Non-pigmented ciliary epithelial cell (primary cell): Measurements from ENCODE around the gene CDKN2AIP.
"Not testable (repeated sequence)": the region's sequence is repeated elsewhere in the genome, so short reads cannot be mapped to it uniquely, and the experiment has no call there.

ENCODE experiments used
- DNase-seq: peaks from one replicate; pipeline ENCODE4 v3.0.0-alpha.2; 2010; ENCODE audit warnings: low read depth

Gene CDKN2AIP

GRCh38 chr4:183413234-183414200 is 30.9 kb upstream of the CDKN2AIP start:
- DNase-seq: no peak

- DNase-seq: no peak
Measured at GRCh38 chr4:183416879-183417755, 27.3 kb upstream of the CDKN2AIP start.

DNA sequence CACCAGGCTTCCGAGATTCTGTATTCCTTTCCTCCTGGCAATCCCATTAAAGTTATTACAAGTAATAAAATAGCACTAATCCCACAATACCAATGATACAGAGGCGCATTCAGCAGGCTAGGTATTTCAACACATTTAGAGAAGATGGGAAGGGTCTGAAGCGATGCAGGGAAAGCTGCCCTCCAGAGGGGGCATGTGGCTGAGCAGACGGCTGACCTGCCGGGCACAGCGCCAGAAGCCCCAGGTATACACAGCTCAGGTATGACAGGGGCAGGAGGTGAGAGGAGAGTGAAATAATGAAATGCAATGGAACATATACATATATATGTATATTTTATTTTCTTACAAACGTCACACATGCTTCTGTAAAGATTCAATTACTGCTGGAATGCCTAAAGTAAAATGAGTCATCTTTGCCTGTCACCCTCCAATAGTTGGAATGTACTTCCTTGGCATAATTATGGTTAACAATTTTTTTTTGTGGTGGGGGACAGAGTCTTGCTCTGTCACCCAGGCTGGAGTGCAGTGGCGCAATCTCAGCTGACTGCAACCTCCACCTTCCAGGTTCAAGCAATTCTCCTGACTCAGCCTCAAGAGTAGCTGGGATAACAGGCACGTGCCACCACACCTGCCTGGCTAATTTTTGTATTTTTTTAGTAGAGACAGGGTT is 21.3 kb upstream of the CDKN2AIP start:
- no peak for DNase-seq

GRCh38 chr4:183424109-183424744 is 20.2 kb upstream of the CDKN2AIP start:
- DNase-seq: no peak

- DNase-seq: no peak
Measured at GRCh38 chr4:183426507-183426906, 17.9 kb upstream of the CDKN2AIP start.

DNA sequence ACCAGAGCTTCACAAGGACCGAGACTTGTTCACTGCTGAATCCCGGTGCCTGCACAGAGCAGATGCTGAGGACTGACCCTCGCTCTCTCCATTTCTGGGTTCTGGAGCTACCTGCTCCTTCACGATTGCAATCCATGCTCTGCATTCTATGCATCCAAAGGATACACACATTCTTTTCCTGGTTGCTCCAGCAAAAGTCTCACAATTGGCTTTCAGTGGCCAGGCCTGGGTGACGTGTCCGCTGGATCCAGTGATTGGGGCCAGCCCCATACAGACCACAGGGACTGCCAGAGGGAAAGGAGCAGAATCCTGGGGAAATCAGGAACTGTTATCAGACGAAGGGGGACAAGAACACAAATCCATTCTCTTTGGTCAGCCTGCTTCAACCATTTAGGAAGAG is 14.9 kb upstream of the CDKN2AIP start:
- no peak for DNase-seq

GRCh38 chr4:183430317-183430993 is 14.0 kb upstream of the CDKN2AIP start:
- DNase-seq: no peak

DNA sequence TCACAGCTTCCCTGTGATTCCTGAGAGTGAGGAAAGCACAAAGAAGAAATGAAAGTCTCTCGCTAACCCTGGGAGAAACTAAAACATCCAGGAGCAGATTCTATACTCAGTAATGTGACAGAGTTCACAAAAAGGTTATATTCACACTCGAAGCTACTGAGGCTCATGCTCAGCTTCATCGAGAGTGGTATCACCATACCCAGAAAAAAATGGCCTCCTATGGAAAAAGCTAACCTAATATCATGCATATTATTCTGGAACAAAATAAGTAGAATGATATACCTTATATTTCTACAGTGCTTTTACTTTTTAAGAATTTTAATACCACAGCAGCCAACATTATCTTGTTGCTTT is 13.5 kb upstream of the CDKN2AIP start:
- no peak for DNase-seq

DNA sequence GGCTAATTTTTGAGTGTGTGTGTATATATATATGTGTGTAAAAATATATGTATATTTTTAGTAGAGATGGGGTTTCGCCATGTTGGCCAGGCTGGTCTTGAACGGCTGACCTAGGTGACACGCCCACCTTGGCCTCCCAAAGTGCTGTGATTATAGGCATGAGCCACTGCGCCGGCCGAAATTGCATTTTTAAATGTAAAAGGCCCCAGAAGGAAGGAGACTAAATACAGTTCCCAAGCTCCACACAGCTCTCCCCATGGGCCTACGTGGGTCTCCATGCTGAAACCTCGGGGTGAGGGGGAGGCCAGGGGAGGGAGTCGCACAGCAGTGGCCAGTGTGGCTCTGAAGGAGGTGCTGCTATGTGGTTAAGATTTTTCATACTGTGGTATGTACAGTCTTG is 12.8 kb upstream of the CDKN2AIP start:
- DNase-seq: no peak

DNA sequence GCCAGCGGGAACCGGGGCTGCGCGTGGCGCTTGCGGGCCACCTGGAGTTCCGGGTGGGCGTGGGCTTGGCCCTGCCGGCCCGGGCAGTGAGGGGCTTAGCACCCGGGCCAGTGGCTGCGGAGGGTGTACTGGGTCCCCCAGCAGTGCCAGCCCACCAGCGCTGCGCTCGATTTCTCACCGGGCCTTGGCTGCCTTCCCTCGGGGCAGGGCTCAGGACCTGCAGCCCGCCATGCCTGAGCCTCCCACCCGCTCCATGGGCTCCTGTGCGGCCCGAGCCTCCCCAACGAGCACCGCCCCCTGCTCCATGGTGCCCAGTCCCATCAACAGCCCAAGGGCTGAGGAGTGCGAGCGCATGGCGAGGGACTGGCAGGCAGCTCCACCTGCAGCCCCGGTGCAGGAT is 11.3 kb upstream of the CDKN2AIP start:
- DNase-seq: not testable (repeated sequence)

DNA sequence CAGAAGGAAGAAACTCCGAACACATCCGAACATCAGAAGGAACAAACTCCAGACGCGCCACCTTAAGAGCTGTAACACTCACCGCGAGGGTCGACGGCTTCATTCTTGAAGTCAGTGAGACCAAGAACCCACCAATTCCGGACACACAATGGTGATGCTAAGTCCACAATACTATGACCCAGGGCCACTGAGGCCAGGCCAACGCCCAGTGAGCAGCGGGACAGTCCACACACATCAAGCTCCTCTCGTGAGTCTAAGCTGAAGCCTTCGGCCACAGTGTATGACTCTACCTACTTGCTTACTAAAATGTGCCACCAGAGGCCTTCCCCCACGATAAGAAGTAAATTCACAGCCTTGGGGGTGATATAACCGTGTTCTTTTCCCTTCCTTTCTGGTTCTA is 10.2 kb upstream of the CDKN2AIP start:
- no peak for DNase-seq

- DNase-seq: no peak
Measured at GRCh38 chr4:183434666-183435190, 9.7 kb upstream of the CDKN2AIP start.

GRCh38 chr4:183435803-183436202 is 8.6 kb upstream of the CDKN2AIP start:
- no peak for DNase-seq

GRCh38 chr4:183436417-183436816 is 8.0 kb upstream of the CDKN2AIP start:
- no peak for DNase-seq

DNA sequence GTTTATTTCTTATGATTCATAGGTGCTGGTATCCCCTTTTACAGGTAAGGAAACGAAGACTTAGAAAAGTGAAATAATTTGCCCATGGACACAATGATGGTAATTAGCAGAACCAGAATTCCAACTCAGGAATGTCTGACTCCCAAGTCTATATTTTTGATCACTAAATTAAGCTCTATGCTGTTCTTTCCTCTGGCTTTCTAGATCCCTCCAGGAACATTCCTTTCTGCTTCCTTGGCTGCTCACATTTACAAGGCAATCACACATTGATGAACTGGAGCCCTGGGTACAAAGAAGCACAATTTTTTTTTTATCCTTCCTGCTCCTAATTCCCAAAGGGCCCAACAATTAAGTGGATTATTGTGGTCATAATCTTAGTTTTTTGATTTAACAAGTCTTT is 7.0 kb upstream of the CDKN2AIP start:
- no peak for DNase-seq

GRCh38 chr4:183438458-183439113 is 5.8 kb upstream of the CDKN2AIP start:
- peak; percentile 79 for DNase-seq

DNA sequence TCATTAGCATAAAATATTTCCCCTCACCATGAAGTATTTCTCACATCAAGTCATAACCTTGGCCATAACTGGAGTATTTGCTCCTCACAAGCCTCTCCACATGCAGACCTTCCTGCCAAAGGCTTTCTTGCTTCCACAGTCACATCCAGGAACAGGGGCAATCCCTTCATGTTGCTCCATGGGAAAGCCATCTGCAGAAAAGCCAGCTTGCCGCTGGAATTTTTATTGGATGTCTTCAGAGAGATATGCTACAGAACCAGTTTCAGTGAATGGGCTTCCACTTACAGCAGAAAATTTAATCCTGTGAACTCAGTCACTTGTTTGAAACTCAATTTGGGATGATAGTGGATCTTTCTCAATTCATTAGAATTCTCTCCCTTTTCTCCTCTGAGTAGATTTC is 3.2 kb upstream of the CDKN2AIP start:
- no peak for DNase-seq

DNA sequence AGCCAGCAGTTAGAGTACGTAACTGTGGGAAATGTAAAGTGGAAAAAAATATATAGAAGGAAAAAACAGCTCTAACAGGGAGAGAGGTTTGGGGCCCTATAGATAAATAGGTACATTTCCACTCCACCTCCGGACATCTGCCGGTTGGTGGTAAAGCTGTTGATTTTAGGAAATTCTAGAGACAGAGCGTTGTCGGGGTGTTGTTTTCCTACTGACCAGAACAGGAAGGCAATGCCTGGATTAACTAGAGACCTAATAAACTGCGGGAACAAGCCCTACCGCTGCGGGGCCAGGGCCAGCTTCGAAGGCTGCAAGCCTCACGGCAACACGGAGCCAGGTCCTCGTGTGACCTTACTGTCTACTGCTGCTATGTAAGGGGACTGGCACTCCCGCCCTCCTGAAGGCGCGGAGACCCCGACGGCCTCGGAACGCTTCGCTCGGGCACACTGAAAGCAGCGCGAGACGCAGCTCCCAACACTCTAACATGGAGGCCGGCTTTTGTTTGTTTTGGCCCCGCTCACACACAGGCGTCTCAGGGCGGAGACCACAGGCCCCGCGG is 702 bp upstream of the CDKN2AIP start:
- no peak for DNase-seq

- DNase-seq: no peak
Measured at GRCh38 chr4:183445097-183445428, 627 bp downstream of the CDKN2AIP start.

- DNase-seq: no peak
Measured at GRCh38 chr4:183447646-183448045, 3.2 kb downstream of the CDKN2AIP start.
